MCF 10A (cell line): ENCODE measurements around the gene POP7. TPM values are rescaled to one million over a fixed set of nuclear protein-coding genes. Genes with fewer than 3 reads are reported as not detected.
"Not testable (repeated sequence)": the region's sequence is repeated elsewhere in the genome, so short reads cannot be mapped to it uniquely, and the experiment has no call there.

Source experiments
- Bru-seq: library from RNA; stranded (reverse); fragments of 400-500 nt; gene quantifications from one replicate; lab custom pipeline; 2021; lab: Mats Ljungman, UMichigan
- BruChase-seq, 2 experiments: library from RNA; stranded (reverse); fragments of 400-500 nt; gene quantifications; one replicate each; lab custom pipeline; 2021; lab: Mats Ljungman, UMichigan
- BruUV-seq: library from RNA; stranded (reverse); fragments of 400-500 nt; replicated peaks from 2 replicates; lab custom pipeline; 2021; lab: Mats Ljungman, UMichigan
- CTCF ChIA-PET: fragments of 300-600 bp; sonication (Branson Sonifier 250); formaldehyde crosslinking; extraction: SDS; loops from one replicate; lab custom pipeline; 2021; ENCODE audit warnings: antibody characterized with exemption, inconsistent platforms; lab: Yijun Ruan, JAX
- POLR2A ChIA-PET: fragments of 300-600, 350-650 bp; sonication (Branson Sonifier 250); formaldehyde crosslinking; extraction: SDS; loops from one replicate; lab custom pipeline; 2020; ENCODE audit warnings: antibody characterized with exemption, inconsistent platforms; lab: Yijun Ruan, JAX
- DNase-seq: peaks from one replicate; pipeline ENCODE4 v3.0.0-alpha.2; 2018; ENCODE audit not compliant: unreplicated experiment
- H3K27ac Mint-ChIP-seq: one replicate; pipeline ENCODE4 v1.8.0; 2022; ENCODE audit warnings: mild to moderate bottlenecking, low read depth, mixed read lengths; ENCODE audit not compliant: unreplicated experiment
- H3K27me3 Mint-ChIP-seq: one replicate; pipeline ENCODE4 v1.8.0; 2022; ENCODE audit warnings: mixed read lengths; ENCODE audit not compliant: insufficient read depth, unreplicated experiment
- H3K36me3 Mint-ChIP-seq: one replicate; pipeline ENCODE4 v1.8.0; 2022; ENCODE audit warnings: mild to moderate bottlenecking, moderate library complexity, mixed read lengths; ENCODE audit not compliant: insufficient read depth, unreplicated experiment
- H3K4me1 Mint-ChIP-seq: one replicate; pipeline ENCODE4 v1.8.0; 2022; ENCODE audit warnings: mixed read lengths; ENCODE audit not compliant: insufficient read depth, unreplicated experiment
- H3K4me3 Mint-ChIP-seq: one replicate; pipeline ENCODE4 v1.8.0; 2022; ENCODE audit warnings: mild to moderate bottlenecking, moderate library complexity, mixed read lengths; ENCODE audit not compliant: unreplicated experiment
- H3K9me3 Mint-ChIP-seq: one replicate; pipeline ENCODE4 v1.8.0; 2022; ENCODE audit warnings: mixed read lengths; ENCODE audit not compliant: unreplicated experiment
- CTCF ChIP-seq: fragments of 200-600 bp; IDR thresholded peaks from one replicate; pipeline ENCODE4 v1.8.0; 2022; ENCODE audit warnings: antibody characterized with exemption, mild to moderate bottlenecking; ENCODE audit not compliant: unreplicated experiment
- intact Hi-C: fragments of 100-400 bp; cut with micrococcal nuclease; formaldehyde crosslinking; loops from 2 replicates; pipeline ENCODE4 v1.14.1; 2022
- long read RNA-seq: library from polyadenylated mRNA; stranded (forward); transcript quantifications from one replicate; pipeline ENCODE4 v2.0.0, GENCODE V29; 2022
- total RNA-seq: library from RNA; stranded (reverse); gene quantifications from 2 replicates; pipeline ENCODE4 v1.2.3, GENCODE V29; 2022

Gene POP7
- total RNA-seq (49.0 and 59.2 TPM in 2 replicates), Bru-seq, nascent RNA (percentile 76 among the genes with signal in this experiment), BruChase-seq, experiment 1, labeled RNA remaining after a 6-hour chase (percentile 90 among the genes with signal in this experiment), BruChase-seq, experiment 2, labeled RNA remaining after a 2-hour chase (percentile 87 among the genes with signal in this experiment)
- long read RNA-seq, transcript POP7-201 (2 exons, 927 nt) = major isoform, 70 of 89 reads
- long read RNA-seq, partial matches to known transcripts = 0 of 89 reads
- long read RNA-seq, other reads (novel, unspliced or antisense) = 19 of 89 reads

GRCh38 chr7:100705753-100706671 is at the start of gene POP7:
POP7 (plus strand) TSS chr7:100706121; CDS start chr7:100706831, 710 bp downstream.
- intact Hi-C loops = loop anchor here (1.0 to 2.0 kb wide), 3 partner anchors 97 to 146 kb away; partner anchors contain the start of gene SLC12A9
- Mint-ChIP-seq H3K4me3 (peak within 1 kb of the TSS; percentile 95), H3K27ac (peak within 1 kb of the TSS; percentile 93), H3K4me1 (peaks cover 10% of the 10 kb centered on the region), H3K9me3 (no peaks in the 10 kb centered on the region), H3K36me3 (peaks cover 15% of the 10 kb centered on the region), H3K27me3 (peaks cover 10% of the 10 kb centered on the region)
- no peak for TF ChIP-seq CTCF
- DNase-seq = peak; percentile 98
- CTCF ChIA-PET = interaction anchor here (0.5 to 6.7 kb wide), 39 partner anchors 8 to 561 kb away, joined by 3 to 94 read pairs (median 4); partner anchors contain the start of genes EPHB4, EPO, FBXO24 and GIGYF1
- TSS peak; percentile 83 for BruUV-seq
- POLR2A ChIA-PET = interaction anchor here (0.6 to 2.9 kb wide), 34 partner anchors 8 to 615 kb away, joined by 3 to 57 read pairs (median 5); partner anchors contain the start of genes AGFG2, EPHB4, EPO and FBXO24

GRCh38 chr7:100662194-100662776 is 43.6 kb upstream of the POP7 start:
- H3K27ac Mint-ChIP-seq, H3K4me3 Mint-ChIP-seq, H3K4me1 Mint-ChIP-seq, H3K36me3 Mint-ChIP-seq, H3K27me3 Mint-ChIP-seq, DNase-seq, BruUV-seq, intact Hi-C loops, H3K9me3 Mint-ChIP-seq: not testable (repeated sequence)
- ChIA-PET POLR2A (interaction anchor here (0.7 kb wide), 2 partner anchors 59 to 76 kb away, joined by 3 read pairs; partner anchors contain the start of gene FBXO24), CTCF (interaction anchor here (0.6 kb wide), 1 partner anchor 373 kb away, joined by 4 read pairs; no protein-coding TSS in a partner anchor)

DNA sequence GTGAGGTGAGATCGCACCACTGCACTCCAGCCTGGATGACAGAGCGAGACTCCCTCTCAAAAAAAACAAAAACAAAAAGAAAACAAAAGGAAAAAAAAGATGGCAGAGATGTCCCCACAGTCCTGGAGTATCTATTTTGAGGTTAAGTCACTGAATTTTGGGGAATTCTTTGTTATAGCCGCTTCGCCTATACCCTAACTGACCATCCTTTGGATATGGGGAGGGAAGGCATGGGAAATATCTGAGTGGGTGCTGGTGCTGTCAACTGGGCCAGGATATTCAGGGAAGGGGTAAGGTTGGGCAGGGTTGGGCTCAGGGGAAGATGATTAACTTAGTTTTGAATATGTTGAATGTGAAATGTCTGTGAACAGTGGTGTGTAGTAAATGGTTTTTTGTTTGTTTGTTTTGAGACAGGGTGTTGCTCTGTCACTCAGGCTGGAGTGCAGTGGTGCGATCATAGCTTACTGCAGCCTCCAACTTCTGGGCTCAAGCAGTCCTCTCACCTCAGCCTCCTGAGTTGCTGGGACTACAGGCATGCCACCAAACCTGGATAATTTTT is 40.7 kb upstream of the POP7 start:
- BruUV-seq = no TSS peak
- TF ChIP-seq CTCF = no peak
- intact Hi-C loops = no loop called here
- DNase-seq = no peak
- peaks cover 6% of the 10 kb centered on the region for H3K4me1 Mint-ChIP-seq
- ChIA-PET CTCF (interaction anchor here (0.6 kb wide), 1 partner anchor 61 kb away, joined by 3 read pairs; no protein-coding TSS in a partner anchor), POLR2A (no interaction called here)
- no peaks in the 10 kb centered on the region for H3K36me3 Mint-ChIP-seq
- H3K27ac Mint-ChIP-seq = no peak overlapping the region
- H3K4me3 Mint-ChIP-seq = no peak overlapping the region
- H3K27me3 Mint-ChIP-seq = no peaks in the 10 kb centered on the region
- H3K9me3 Mint-ChIP-seq = no peaks in the 10 kb centered on the region
